K562 (cell line): ENCODE measurements around the gene TAF5L. TPM values are rescaled to one million over a fixed set of nuclear protein-coding genes. Genes with fewer than 3 reads are reported as not detected.
A peak's percentile ranks its signal among the peaks of the same experiment; 100 is the strongest.

Source experiments
- ATAC-seq: fragments of 200-7000 bp; cut with Tn5 transposase; 3 replicates; pipeline ENCODE4 v1.9.1; 2020; ENCODE audit warnings: moderate library complexity
- BruUV-seq: library from RNA; stranded (reverse); fragments of 400-500 nt; replicated peaks from 2 replicates; lab custom pipeline; 2021; lab: Mats Ljungman, UMichigan
- CTCF ChIA-PET: fragments of 300-600 bp; formaldehyde crosslinking; extraction: SDS; loops from one replicate; lab custom pipeline; 2021; ENCODE audit warnings: low intra/inter-chr PET ratio; lab: Yijun Ruan, JAX
- POLR2A ChIA-PET: fragments of 300-600, 350-650 bp; sonication (Branson Sonifier 250); formaldehyde crosslinking; extraction: SDS; loops from one replicate; lab custom pipeline; 2021; ENCODE audit warnings: antibody characterized with exemption, inconsistent platforms; lab: Yijun Ruan, JAX
- DNase-seq, 4 experiments: peaks; one replicate each; pipeline versions ENCODE4 v3.0.0 to v3.0.0-alpha.2; 2011 to 2018; ENCODE audit warnings: low spot score in 3 of 4, mixed read lengths in 3 of 4; ENCODE audit errors: extremely low read depth in 1 of 4
- FAIRE-seq: peaks from 2 replicates; lab custom pipeline; 2011; peaks lifted over from hg19 to GRCh38; lab: Jason Lieb, UNC
- H2AFZ ChIP-seq: 2 replicates; pipeline ENCODE4 v1.6.0; 2011; ENCODE audit warnings: low read depth, low read length, control low read depth, inconsistent platforms
- H3K27ac ChIP-seq: fragments of 200-600 bp; 3 replicates; pipeline ENCODE4 v1.8.0; 2011; ENCODE audit warnings: low read depth, mild to moderate bottlenecking, control low read depth, inconsistent platforms, low read length, moderate library complexity, mixed read lengths; ENCODE audit errors: extremely low read depth
- H3K27me3 ChIP-seq, 2 experiments: fragments of 300-600 bp in 1 of 2; 2 replicates in 1 of 2; 3 replicates in 1 of 2; pipeline versions ENCODE4 v1.6.0 to v1.8.0; 2011; ENCODE audit warnings: inconsistent platforms in 2 of 2, low read length in 2 of 2, mild to moderate bottlenecking in 1 of 2, mixed read lengths in 1 of 2, moderate library complexity in 1 of 2; ENCODE audit not compliant: control insufficient read depth in 2 of 2, insufficient read depth in 2 of 2
- H3K36me3 ChIP-seq: fragments of 300-600 bp; 3 replicates; pipeline ENCODE4 v1.8.0; 2011; ENCODE audit warnings: mild to moderate bottlenecking, low read length, inconsistent platforms; ENCODE audit not compliant: control insufficient read depth, insufficient read depth
- H3K4me1 ChIP-seq, 2 experiments: fragments of 200-600 bp in 1 of 2; replicated peaks in 1 of 2; 2 replicates in 1 of 2; 3 replicates in 1 of 2; pipeline versions ENCODE4 v1.5.1 to v1.8.0; 2011; ENCODE audit warnings: inconsistent platforms in 2 of 2, low read length in 2 of 2, mild to moderate bottlenecking in 1 of 2, mixed read lengths in 1 of 2, moderate library complexity in 1 of 2; ENCODE audit not compliant: control insufficient read depth in 2 of 2, insufficient read depth in 2 of 2
- H3K4me2 ChIP-seq: 2 replicates; pipeline ENCODE4 v1.6.1; 2011; ENCODE audit warnings: low read length, control low read depth, inconsistent platforms, mixed read lengths; ENCODE audit not compliant: insufficient read depth
- H3K4me3 ChIP-seq: fragments of 200-600 bp; sonication (generic), shearing (Covaris generic); 2 replicates; pipeline ENCODE4 v1.5.1; 2016; ENCODE audit warnings: control low read depth, inconsistent platforms
- H3K79me2 ChIP-seq: fragments of 200-600 bp; 3 replicates; pipeline ENCODE4 v1.8.0; 2011; ENCODE audit warnings: low read length, inconsistent platforms; ENCODE audit not compliant: control insufficient read depth, insufficient read depth
- H3K9ac ChIP-seq, 2 experiments: 2 replicates each; pipeline versions ENCODE4 v1.6.0 to v1.6.1; 2011; ENCODE audit warnings: low read depth in 2 of 2, low read length in 2 of 2, control low read depth in 1 of 2, inconsistent platforms in 1 of 2, mild to moderate bottlenecking in 1 of 2, mixed read lengths in 1 of 2; ENCODE audit not compliant: insufficient read depth in 1 of 2
- H3K9me1 ChIP-seq: one replicate; pipeline ENCODE4 v1.6.0; 2011; ENCODE audit warnings: inconsistent platforms, mild to moderate bottlenecking, low read length, moderate library complexity; ENCODE audit not compliant: control insufficient read depth, insufficient read depth
- H3K9me3 ChIP-seq: replicated peaks from 2 replicates; pipeline ENCODE4 v1.5.1; 2011; ENCODE audit warnings: low read depth, low read length, inconsistent platforms; ENCODE audit not compliant: control insufficient read depth, insufficient read depth
- H4K20me1 ChIP-seq: replicated peaks from 2 replicates; pipeline ENCODE4 v1.6.1; 2011; ENCODE audit warnings: low read length, inconsistent platforms, mixed read lengths; ENCODE audit not compliant: control insufficient read depth, insufficient read depth
- BRF2 ChIP-seq: IDR thresholded peaks from 3 replicates; pipeline ENCODE4 v1.6.1; 2011; ENCODE audit warnings: borderline replicate concordance, mild to moderate bottlenecking; ENCODE audit not compliant: insufficient read length, insufficient read depth
- C11orf30 ChIP-seq: fragments of 450-650 bp; IDR thresholded peaks from 2 replicates; pipeline ENCODE4 v1.6.1; 2016; ENCODE audit warnings: low read depth, mild to moderate bottlenecking
- HDAC6 ChIP-seq: IDR thresholded peaks from 2 replicates; pipeline ENCODE4 v1.6.1; 2012; ENCODE audit warnings: low read depth, mild to moderate bottlenecking, control low read depth, inconsistent platforms, low read length, moderate library complexity
- HEY1 ChIP-seq: fragments of 250-450 bp; sonication (Bioruptor Pico); IDR thresholded peaks from 2 replicates; pipeline ENCODE4 v1.5.0; 2020; ENCODE audit warnings: mild to moderate bottlenecking, moderate library complexity, borderline replicate concordance
- MAFG ChIP-seq: fragments of 450-650 bp; conservative IDR thresholded peaks from 2 replicates; pipeline ENCODE4 v1.6.1; 2016; ENCODE audit warnings: missing genetic modification characterization, missing compliant biosample characterization
- RFX7 ChIP-seq: fragments of 250-450 bp; sonication (Bioruptor Pico); IDR thresholded peaks from 2 replicates; pipeline ENCODE4 v1.5.1; 2021; ENCODE audit warnings: mild to moderate bottlenecking
- SRSF3 ChIP-seq: fragments of 200-400 bp; formaldehyde crosslinking; IDR thresholded peaks from 2 replicates; pipeline ENCODE4 v1.6.1; 2016; ENCODE audit warnings: mild to moderate bottlenecking, low read length, moderate library complexity; ENCODE audit not compliant: insufficient read depth
- ZNF316 ChIP-seq: fragments of 450-650 bp; IDR thresholded peaks from 2 replicates; pipeline ENCODE4 v1.6.1; 2016
- ZNF398 ChIP-seq: fragments of 250-450 bp; sonication (Bioruptor Pico); IDR thresholded peaks from 2 replicates; pipeline ENCODE4 v1.8.0; 2021; ENCODE audit warnings: moderate library complexity, mild to moderate bottlenecking, inconsistent platforms
- WGBS: fragments of 100-300 bp; shearing (Covaris generic); methylation state at CpG from one replicate; pipeline ENCODE4 v1.1.6; 2016; ENCODE audit warnings: low coverage, mixed read lengths; ENCODE audit not compliant: insufficient coverage; ENCODE audit errors: missing lambda C conversion rate; 5-methylcytosine and 5-hydroxymethylcytosine counted together
- in situ Hi-C: fragments of 300-500 bp; cut with MboI; formaldehyde crosslinking; loops from 4 replicates; pipeline ENCODE4 v1.15.0; 2018; ENCODE audit warnings: inconsistent platforms, mixed read lengths
- intact Hi-C: fragments of 100-400 bp; cut with micrococcal nuclease; formaldehyde crosslinking; loops from 2 replicates; pipeline ENCODE4 v1.14.2; 2022
- polyA plus RNA-seq, 8 experiments: library from polyadenylated mRNA; depleted of rRNA in 4 of 8; stranded (reverse) in 5 of 8; unstranded in 3 of 8; fragments of >200 nt; fragmentation: Nextera tagmentation in 2 of 8; fragmentation: Illumina TruSeq in 1 of 8; extraction: Ambion mirVana in 2 of 8; extraction: Trizol in 1 of 8; gene quantifications; 2 replicates each; pipeline versions ENCODE4 v1.2.1 to v1.2.3, GENCODE V29; 2011 to 2014; ENCODE audit warnings: inconsistent platforms in 1 of 8, missing spikeins in 1 of 8
- total RNA-seq, 7 experiments: library from RNA; depleted of rRNA in 6 of 7; stranded (reverse); fragments of >200 nt in 6 of 7; fragmentation: Illumina TruSeq in 2 of 7; extraction: Trizol in 2 of 7; gene quantifications; 2 replicates each; pipeline versions ENCODE4 v1.2.1 to v1.2.3, GENCODE V29; 2011 to 2021; ENCODE audit warnings: low replicate concordance in 1 of 7

Gene TAF5L
- total and polyA plus RNA-seq, 9 of the 15 experiments (the other 6 are each of a cell fraction or from before 2014, with no cell fraction given), result 2.2 to 34.2 (median 23.3) TPM

GRCh38 chr1:229607370-229607769 is 18.6 kb downstream of the TAF5L start:
- H3K36me3 ChIP-seq, result peaks cover 95% of the 10 kb centered on the region

GRCh38 chr1:229603371-229604005 is 22.4 kb downstream of the TAF5L start:
- Histone ChIP-seq H3K27ac (no peak overlapping the region), H3K79me2 (peaks cover 11% of the 10 kb centered on the region; the same call in 1 of the 3 replicates), H3K4me1 (no peaks in the 10 kb centered on the region), H3K9ac (no peak overlapping the region), H3K9me3 (no peaks in the 10 kb centered on the region), H3K27me3 (no peaks in the 10 kb centered on the region), H3K4me3 (no peak overlapping the region), H3K4me2 (no peak overlapping the region), H3K9me1 (no peaks in the 10 kb centered on the region), H2AFZ (no peak overlapping the region), H4K20me1 (no peaks in the 10 kb centered on the region; the same call in 1 of the 2 replicates), H3K36me3 (peaks cover 86% of the 10 kb centered on the region)
- ChIA-PET CTCF (no interaction called here), POLR2A (no interaction called here)
- in situ Hi-C loops, result no loop called here
- ATAC-seq, result no peak
- no peak for FAIRE-seq
- DNase-seq, result no peak
- intact Hi-C loops, result no loop called here
- 80% methylated on average over 7 of the region's 7 CpGs for WGBS
- TF ChIP-seq C11orf30, result peak; percentile 65
- no peak for TF ChIP-seq BRF2
- TF ChIP-seq RFX7, result no peak
- TF ChIP-seq HEY1 (CRISPR knock-in tag), result no peak
- TF ChIP-seq MAFG (tag), result peak; percentile 51; the same call in 1 of the 2 replicates
- peak; percentile 87 for TF ChIP-seq ZNF316
- TF ChIP-seq ZNF398 (CRISPR knock-in tag), result no peak
- no TSS peak for BruUV-seq

More at GRCh38 chr1:229607370-229607769, 18.6 kb downstream of the TAF5L start:
- no peak overlapping the region for H3K4me2 ChIP-seq
- H3K4me3 ChIP-seq, result no peak overlapping the region
- ATAC-seq (no peak), FAIRE-seq (no peak)
- 82% methylated on average over 2 of the region's 2 CpGs for WGBS
- H3K79me2 ChIP-seq, result no peaks in the 10 kb centered on the region
- POLR2A ChIA-PET, result interaction anchor here (0.6 kb wide), 1 partner anchor 11 kb away, joined by 3 read pairs; no protein-coding TSS in a partner anchor
- no peaks in the 10 kb centered on the region for H3K4me1 ChIP-seq
- H3K9ac ChIP-seq, result no peak overlapping the region
- TF ChIP-seq HDAC6 (no peak), SRSF3 (no peak)
- TF ChIP-seq, all 486 proteins: peak for 0
- DNase-seq, result no peak
- no peak overlapping the region for H2AFZ ChIP-seq
- H3K27me3 ChIP-seq, result no peaks in the 10 kb centered on the region
- in situ Hi-C loops (no loop called here), intact Hi-C loops (no loop called here)
- CTCF ChIA-PET, result no interaction called here
- no peaks in the 10 kb centered on the region for H3K9me3 ChIP-seq
- no peaks in the 10 kb centered on the region for H4K20me1 ChIP-seq
- no TSS peak for BruUV-seq
- H3K9me1 ChIP-seq, result no peaks in the 10 kb centered on the region
- no peak overlapping the region for H3K27ac ChIP-seq
